Left cardiac atrium (tissue), 4 donors: Measurements from ENCODE around the gene HSD3B7. TPM values are rescaled to one million over a fixed set of nuclear protein-coding genes. Genes with fewer than 3 reads are reported as not detected.

Source experiments
- ATAC-seq, 2 donors: fragments of 200-7000 bp; cut with Tn5 transposase; one replicate each; pipeline ENCODE4 v1.9.1; 2020; ENCODE audit warnings: mild to moderate bottlenecking in 2 of 2, moderate library complexity in 2 of 2
- DNase-seq: peaks from one replicate; pipeline ENCODE4 v3.0.0-alpha.2; 2020
- intact Hi-C, 2 donors: fragments of 100-400 bp; cut with DNase I; formaldehyde crosslinking; loops; one replicate each; pipeline versions ENCODE4 v1.14.1 to v1.15.1; 2022 to 2023
- total RNA-seq, 2 donors: library from RNA; stranded (reverse); fragmentation: NEBNext Ultra II Directional; extraction: Animal tissue kit (Norgen Biotek cat#: 25700); gene quantifications; one replicate each; pipeline ENCODE4 v1.2.1, GENCODE V29; 2021
- donor health status: DM: no; HTN: yes; CAD: no.
- donor health status: DM: no; HTN: yes; CAD: no; lungs with severe emphysema.
- donor health status: DM: yes; HTN: yes; CAD: no.
- donor health status: Dilated cardiomyopathy.

The HSD3B7 gene
- total RNA-seq, 2 donors from 2014 or later: 9.8 to 10.0 TPM

- ATAC-seq: no peak
- intact Hi-C loops: loop anchor here (5.0 to 10.0 kb wide), 4 partner anchors 115 to 885 kb away; partner anchors contain the start of genes ZNF843 (in 2 of the 2) and VKORC1 (in 1 of the 2)
- no peak for DNase-seq
Observed at GRCh38 chr16:30980023-30980371, 5.0 kb upstream of the HSD3B7 start.

GRCh38 chr16:30980434-30980833 is 4.6 kb upstream of the HSD3B7 start:
- DNase-seq (no peak), ATAC-seq (no peak)
- intact Hi-C loops: loop anchor here (5.0 to 10.0 kb wide), 4 partner anchors 114 to 884 kb away; partner anchors contain the start of genes ZNF843 (in 2 of the 2) and VKORC1 (in 1 of the 2)

- no peak for DNase-seq
- no peak for ATAC-seq
- intact Hi-C loops: loop anchor here (5.0 to 10.0 kb wide), 4 partner anchors 114 to 884 kb away; partner anchors contain the start of genes ZNF843 (in 2 of the 2) and VKORC1 (in 1 of the 2)
Observed at GRCh38 chr16:30980959-30981358, 4.0 kb upstream of the HSD3B7 start.

GRCh38 chr16:30982548-30983288 is 2.3 kb upstream of the HSD3B7 start:
- intact Hi-C loops: loop anchor here (5.0 to 10.0 kb wide), 4 partner anchors 112 to 882 kb away; partner anchors contain the start of genes ZNF843 (in 2 of the 2) and VKORC1 (in 1 of the 2)
- no peak for DNase-seq
- ATAC-seq: no peak

GRCh38 chr16:30983289-30983889 is 1.6 kb upstream of the HSD3B7 start:
- DNase-seq: no peak
- intact Hi-C loops: loop anchor here (5.0 to 10.0 kb wide), 4 partner anchors 111 to 881 kb away; partner anchors contain the start of genes ZNF843 (in 2 of the 2) and VKORC1 (in 1 of the 2)
- no peak for ATAC-seq

DNA sequence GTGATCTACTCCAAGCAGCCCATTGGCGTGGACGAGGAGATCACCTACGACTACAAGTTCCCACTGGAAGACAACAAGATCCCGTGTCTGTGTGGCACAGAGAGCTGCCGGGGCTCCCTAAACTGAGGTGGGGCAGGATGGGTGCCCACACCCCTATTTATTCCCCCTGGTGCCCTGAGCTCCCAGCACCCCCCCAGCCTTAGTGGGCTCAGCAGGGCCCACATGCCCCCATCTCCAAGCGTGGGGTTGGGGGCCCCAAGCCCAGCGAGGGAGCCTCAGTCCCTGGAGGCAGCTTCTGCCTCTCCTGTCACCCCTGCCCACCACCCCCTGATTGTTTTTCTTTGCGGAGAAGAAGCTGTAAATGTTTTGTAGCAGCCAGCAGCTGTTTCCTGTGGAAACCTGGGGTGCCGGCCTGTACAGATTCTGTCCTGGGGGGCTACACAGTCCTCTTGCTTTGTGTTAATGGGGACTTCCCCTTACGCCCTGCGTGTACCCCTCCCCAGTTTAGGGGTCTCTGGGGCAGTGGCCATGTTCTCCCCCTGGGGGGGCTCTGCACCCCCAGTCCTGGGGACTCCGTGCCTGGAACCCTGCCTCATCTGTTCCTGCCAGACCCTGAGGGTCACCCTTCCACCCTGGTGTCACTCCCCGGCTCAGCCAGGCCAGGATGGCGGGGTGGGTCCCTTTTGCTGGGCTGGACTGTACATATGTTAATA is 953 bp upstream of the HSD3B7 start:
- no peak for DNase-seq
- no peak for ATAC-seq
- intact Hi-C loops: loop anchor here (5.0 to 10.0 kb wide), 4 partner anchors 111 to 881 kb away; partner anchors contain the start of genes ZNF843 (in 2 of the 2) and VKORC1 (in 1 of the 2)

GRCh38 chr16:30985401-30986128 is 558 bp downstream of the HSD3B7 start:
- intact Hi-C loops: loop anchor here (5.0 to 10.0 kb wide), 4 partner anchors 109 to 879 kb away; partner anchors contain the start of genes VKORC1 (in 1 of the 2) and ZNF843 (in 1 of the 2)
- DNase-seq (no peak), ATAC-seq (peak; percentile 27 to 45)

GRCh38 chr16:30986129-30986991 is 1.4 kb downstream of the HSD3B7 start:
- intact Hi-C loops: loop anchor here (5.0 to 10.0 kb wide), 4 partner anchors 108 to 878 kb away; partner anchors contain the start of genes VKORC1 (in 1 of the 2) and ZNF843 (in 1 of the 2)
- no peak for DNase-seq
- no peak for ATAC-seq

DNA sequence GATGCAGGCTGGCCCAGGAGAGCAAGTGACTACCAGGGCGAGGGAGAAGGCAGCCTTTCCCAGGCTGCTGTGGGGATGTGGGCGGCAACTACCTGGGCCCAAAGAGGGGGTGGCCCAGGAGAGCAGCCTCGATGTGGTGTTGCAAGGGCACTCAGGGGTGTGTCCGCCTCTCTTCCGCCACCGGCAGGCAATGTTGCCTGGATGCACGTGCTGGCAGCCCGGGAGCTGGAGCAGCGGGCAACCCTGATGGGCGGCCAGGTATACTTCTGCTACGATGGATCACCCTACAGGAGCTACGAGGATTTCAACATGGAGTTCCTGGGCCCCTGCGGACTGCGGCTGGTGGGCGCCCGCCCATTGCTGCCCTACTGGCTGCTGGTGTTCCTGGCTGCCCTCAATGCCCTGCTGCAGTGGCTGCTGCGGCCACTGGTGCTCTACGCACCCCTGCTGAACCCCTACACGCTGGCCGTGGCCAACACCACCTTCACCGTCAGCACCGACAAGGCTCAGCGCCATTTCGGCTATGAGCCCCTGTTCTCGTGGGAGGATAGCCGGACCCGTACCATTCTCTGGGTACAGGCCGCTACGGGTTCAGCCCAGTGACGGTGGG is 2.7 kb downstream of the HSD3B7 start:
- DNase-seq: no peak
- intact Hi-C loops: loop anchor here (5.0 to 10.0 kb wide), 4 partner anchors 107 to 877 kb away; partner anchors contain the start of genes VKORC1 (in 1 of the 2) and ZNF843 (in 1 of the 2)
- no peak for ATAC-seq

GRCh38 chr16:30989469-30990047 is 4.6 kb downstream of the HSD3B7 start:
- DNase-seq: no peak
- ATAC-seq: no peak

GRCh38 chr16:30990105-30990504 is 5.1 kb downstream of the HSD3B7 start:
- intact Hi-C loops: no loop called here
- no peak for ATAC-seq

More at GRCh38 chr16:30989469-30990047, 4.6 kb downstream of the HSD3B7 start:
- intact Hi-C loops: loop anchor here (5.0 to 10.0 kb wide), 4 partner anchors 105 to 875 kb away; partner anchors contain the start of genes VKORC1 (in 1 of the 2) and ZNF843 (in 1 of the 2)

GRCh38 chr16:30991052-30991451 is 6.0 kb downstream of the HSD3B7 start:
- no peak for DNase-seq
- intact Hi-C loops: no loop called here
- no peak for ATAC-seq

More at GRCh38 chr16:30990105-30990504, 5.1 kb downstream of the HSD3B7 start:
- DNase-seq: no peak

GRCh38 chr16:30992276-30992780 is 7.3 kb downstream of the HSD3B7 start:
- DNase-seq (no peak), ATAC-seq (no peak)
- intact Hi-C loops: no loop called here

DNA sequence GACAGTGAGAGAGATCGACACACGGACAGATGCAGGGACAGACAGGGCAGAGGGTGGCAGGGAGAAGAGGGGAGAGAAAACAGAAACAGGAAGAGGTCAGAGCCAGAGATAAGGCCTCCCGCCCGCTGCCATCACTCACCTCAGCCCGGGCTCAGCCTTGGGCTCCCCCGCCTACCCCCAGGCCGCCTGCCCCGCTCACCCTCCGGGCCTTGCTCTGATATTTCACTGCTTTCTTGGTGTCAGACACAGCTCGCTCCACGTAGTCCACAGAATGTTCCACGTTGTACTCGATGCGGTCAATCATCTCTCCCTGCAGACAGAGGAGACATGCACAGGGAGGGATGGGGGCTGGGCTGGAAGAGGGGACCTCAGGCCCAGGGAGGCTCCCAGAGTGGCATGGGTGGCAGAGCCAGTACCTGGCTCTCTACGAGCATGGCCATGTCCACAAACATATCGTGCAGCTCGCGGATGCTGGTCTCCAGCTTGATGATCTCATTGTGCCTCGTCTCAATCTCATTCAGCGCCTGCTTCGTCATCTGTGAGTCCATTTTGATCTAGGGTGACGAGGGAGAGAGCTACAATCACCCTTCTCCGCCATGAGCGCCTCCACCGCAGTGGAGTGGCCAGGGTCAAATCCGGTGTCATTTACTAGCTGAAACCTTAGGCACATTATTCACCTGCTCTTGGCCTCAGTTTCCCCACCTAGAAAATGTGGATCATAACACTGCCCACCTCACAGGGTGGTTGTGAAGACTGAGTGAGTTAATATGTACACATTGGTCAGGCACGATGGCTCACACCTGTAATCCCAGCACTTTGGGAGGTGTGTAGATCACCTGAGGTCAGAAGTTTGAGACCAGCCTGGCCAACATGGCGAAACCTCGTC is 8.2 kb downstream of the HSD3B7 start:
- intact Hi-C loops: no loop called here
- ATAC-seq (no peak), DNase-seq (no peak)

- ATAC-seq (no peak), DNase-seq (no peak)
- intact Hi-C loops: loop anchor here in 1 of 2 donors (5.0 kb wide), 1 partner anchor 36 kb away; the partner anchor contains the start of gene STX4
Observed at GRCh38 chr16:30995927-30996323, 10.9 kb downstream of the HSD3B7 start.
